ENCODE results near the gene KSR1.

DNA sequence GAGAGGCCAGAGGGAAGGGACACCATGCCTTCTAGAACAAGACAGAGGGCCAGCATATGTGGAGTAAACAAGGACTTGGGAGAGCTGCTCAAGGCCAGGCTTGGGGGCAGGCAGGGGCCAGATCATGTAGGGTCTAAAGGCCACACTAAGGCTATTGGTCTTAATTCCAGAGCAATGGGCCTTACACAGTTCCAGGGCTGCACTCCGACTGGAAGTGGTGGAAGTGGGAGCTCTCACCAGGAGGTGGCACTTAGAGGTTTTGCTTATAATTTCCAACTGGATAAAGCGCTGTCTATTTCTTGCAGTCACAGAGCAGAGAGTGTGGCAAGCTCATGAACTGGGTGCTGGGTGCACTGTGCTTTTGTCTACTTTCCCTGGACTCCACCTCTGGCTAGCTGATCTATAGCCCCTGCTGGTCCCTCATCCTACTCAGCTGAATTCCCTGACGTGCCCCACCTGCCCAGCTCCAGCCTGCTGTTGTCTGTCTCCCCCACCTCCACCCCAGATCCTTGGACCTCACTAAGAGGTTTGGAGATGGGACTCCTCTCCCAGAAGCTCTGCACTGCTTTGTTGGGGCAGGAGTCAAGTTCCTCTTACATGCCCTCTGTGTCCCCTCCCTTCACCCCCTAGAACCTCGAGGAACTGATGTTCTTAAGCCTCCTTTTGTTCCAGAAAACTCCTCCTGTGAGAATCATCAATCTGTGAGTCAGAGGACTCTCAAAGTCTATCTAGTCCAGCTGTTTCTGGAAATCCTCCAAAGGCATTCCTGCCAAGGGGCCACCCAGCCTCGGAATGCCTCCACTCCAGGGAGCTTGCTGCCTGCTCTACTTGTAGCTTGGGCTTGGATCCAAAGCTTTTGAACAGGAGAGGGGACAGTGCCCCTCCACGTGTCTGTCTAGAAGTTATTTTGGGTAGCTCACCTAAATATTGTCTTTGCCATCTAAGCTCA is 48.1 kb upstream of the KSR1 start:
- no peak for TF ChIP-seq EZH2 (IDR thresholded peaks at IDR 0.05; ENCODE audit: insufficient read depth, poor library complexity, severe bottlenecking)
- TF ChIP-seq EZH2phosphoT487 (IDR thresholded peaks at IDR 0.05; ENCODE audit: insufficient read depth, low read depth): no peak

Measured in GM23248 (cell line).